ENCODE results near the gene CLIP1. TPM values are rescaled to one million over a fixed set of nuclear protein-coding genes. Genes with fewer than 3 reads are reported as not detected.

Gene CLIP1
- total and polyA plus RNA-seq, 2 of the 4 experiments (the other 2 are of a cell fraction): 38.0 to 54.8 TPM

- H2AFZ ChIP-seq (replicated peaks; ENCODE audit: low read length, poor library complexity): peak overlapping the region; percentile 33
- no peak overlapping the region for H3K4me2 ChIP-seq (ENCODE audit: low read depth, low read length)
- no peak overlapping the region for H3K14ac ChIP-seq (replicated peaks; ENCODE audit: low read depth, low read length)
- no peaks in the 10 kb centered on the region for H3K27me3 ChIP-seq (ENCODE audit: control insufficient read depth, insufficient read depth, low read length)
- POLR2A ChIA-PET (ENCODE audit: unreplicated experiment): no interaction called here
- H2BK120ac ChIP-seq (ENCODE audit: low read depth, low read length): no peak overlapping the region
- H3K9me3 ChIP-seq (ENCODE audit: control insufficient read depth, insufficient read depth, low read length): no peaks in the 10 kb centered on the region
- TF ChIP-seq ELK1 (IDR thresholded peaks at IDR 0.05; ENCODE audit: borderline replicate concordance, low read depth, low read length) (no peak), RFX5 (IDR thresholded peaks at IDR 0.05; ENCODE audit: low read depth, low read length) (no peak), FOS (IDR thresholded peaks at IDR 0.05; ENCODE audit: low read depth, low read length) (no peak), SMC3 (IDR thresholded peaks at IDR 0.05; ENCODE audit: low read depth, low read length) (no peak), MAZ (IDR thresholded peaks at IDR 0.05; ENCODE audit: borderline replicate concordance, low read depth, low read length) (no peak), BHLHE40 (IDR thresholded peaks at IDR 0.05; ENCODE audit: low read depth, low read length) (no peak), CHD1 (IDR thresholded peaks at IDR 0.05; ENCODE audit: low read depth, low read length) (no peak), CEBPB (IDR thresholded peaks at IDR 0.05; ENCODE audit: low read depth, low read length) (no peak), POLR2A (IDR thresholded peaks at IDR 0.05; ENCODE audit: low read depth, low read length) (no peak), MXI1 (IDR thresholded peaks at IDR 0.05; ENCODE audit: borderline replicate concordance, low read depth, low read length) (no peak), MAFK (IDR thresholded peaks at IDR 0.05; ENCODE audit: low read depth, low read length) (no peak), RAD21 (IDR thresholded peaks at IDR 0.05; ENCODE audit: low read length) (no peak), NFE2L2 (IDR thresholded peaks at IDR 0.05; ENCODE audit: low read depth, low read length) (no peak), USF2 (IDR thresholded peaks at IDR 0.05; ENCODE audit: low read depth, low read length) (no peak)
- TF ChIP-seq, protein P1, sequence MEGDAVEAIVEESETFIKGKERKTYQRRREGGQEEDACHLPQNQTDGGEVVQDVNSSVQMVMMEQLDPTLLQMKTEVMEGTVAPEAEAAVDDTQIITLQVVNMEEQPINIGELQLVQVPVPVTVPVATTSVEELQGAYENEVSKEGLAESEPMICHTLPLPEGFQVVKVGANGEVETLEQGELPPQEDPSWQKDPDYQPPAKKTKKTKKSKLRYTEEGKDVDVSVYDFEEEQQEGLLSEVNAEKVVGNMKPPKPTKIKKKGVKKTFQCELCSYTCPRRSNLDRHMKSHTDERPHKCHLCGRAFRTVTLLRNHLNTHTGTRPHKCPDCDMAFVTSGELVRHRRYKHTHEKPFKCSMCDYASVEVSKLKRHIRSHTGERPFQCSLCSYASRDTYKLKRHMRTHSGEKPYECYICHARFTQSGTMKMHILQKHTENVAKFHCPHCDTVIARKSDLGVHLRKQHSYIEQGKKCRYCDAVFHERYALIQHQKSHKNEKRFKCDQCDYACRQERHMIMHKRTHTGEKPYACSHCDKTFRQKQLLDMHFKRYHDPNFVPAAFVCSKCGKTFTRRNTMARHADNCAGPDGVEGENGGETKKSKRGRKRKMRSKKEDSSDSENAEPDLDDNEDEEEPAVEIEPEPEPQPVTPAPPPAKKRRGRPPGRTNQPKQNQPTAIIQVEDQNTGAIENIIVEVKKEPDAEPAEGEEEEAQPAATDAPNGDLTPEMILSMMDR (conservative IDR thresholded peaks at IDR 0.05; ENCODE audit: low read depth, low read length): no peak
- no peak overlapping the region for H2AK9ac ChIP-seq (replicated peaks; ENCODE audit: low read depth, low read length, poor library complexity)
- H3K79me1 ChIP-seq (ENCODE audit: low read depth in 1 of 2, low read length in 2 of 2): peaks cover 2 to 28% of the 10 kb centered on the region in 2 experiments
- H3K4ac ChIP-seq (ENCODE audit: low read depth, low read length): no peak overlapping the region
- no peak overlapping the region for H2BK20ac ChIP-seq (ENCODE audit: low read depth, low read length)
- CTCF ChIA-PET: interaction anchor here (0.5 to 0.6 kb wide), 3 partner anchors 12 to 71 kb away, joined by 3 to 4 read pairs (median 4); no protein-coding TSS in a partner anchor
- no peak overlapping the region for H3K56ac ChIP-seq (ENCODE audit: extremely low read depth, insufficient read depth, low read length)
- in situ Hi-C loops (cut with MboI; ENCODE audit: low sequenced_read_pairs): no loop called here
- H3K9me1 ChIP-seq (ENCODE audit: insufficient read depth, low read length): peaks cover 7% of the 10 kb centered on the region; the same call in 1 of the 2 replicates
- no peak overlapping the region for H3K18ac ChIP-seq (ENCODE audit: low read depth, low read length)
- no TSS peak for BruUV-seq (replicated peaks)
- no peak overlapping the region for H3K27ac ChIP-seq (ENCODE audit: insufficient read depth, low read length)
- H2AK5ac ChIP-seq (ENCODE audit: low read depth, low read length): no peak overlapping the region
- no peak overlapping the region for H3K23ac ChIP-seq (ENCODE audit: low read depth, low read length)
- H3K4me3 ChIP-seq (ENCODE audit: insufficient read depth, low read depth, low read length): no peak overlapping the region
- DNase-seq: no peak
- peaks cover under 1% of the 10 kb centered on the region; the same call in 1 of the 2 replicates for H3K4me1 ChIP-seq (ENCODE audit: control insufficient read depth, insufficient read depth, low read length)
- no peak overlapping the region for H2BK5ac ChIP-seq (ENCODE audit: low read depth, low read length, poor library complexity, severe bottlenecking)
- H3K9ac ChIP-seq (ENCODE audit: low read depth, low read length): no peak overlapping the region
- H4K91ac ChIP-seq (ENCODE audit: insufficient read depth, low read depth, low read length): no peak overlapping the region
- H2BK15ac ChIP-seq (ENCODE audit: low read depth, low read length): no peak overlapping the region
- H4K8ac ChIP-seq (ENCODE audit: low read depth in 2 of 2, low read length in 2 of 2): no peak overlapping the region
- 93% methylated on average over 17 of the region's 18 CpGs; no CpG with 5 or more reads in 1 of the 2 experiments for WGBS, 2 experiments (ENCODE audit: extremely low coverage in 2 of 2, insufficient read length in 1 of 2)
- H4K5ac ChIP-seq (ENCODE audit: low read depth, low read length): no peak overlapping the region
- ATAC-seq (ENCODE audit: low read depth): no peak
- peaks cover 3% of the 10 kb centered on the region; the same call in 1 of the 2 replicates for H4K20me1 ChIP-seq (ENCODE audit: insufficient read depth, low read length)
- intact Hi-C loops (cut with micrococcal nuclease): no loop called here
- dilution Hi-C loops (cut with HindIII; ENCODE audit: low sequenced_read_pairs, unreplicated experiment): no loop called here
- H3K36me3 ChIP-seq (ENCODE audit: control insufficient read depth, insufficient read depth, low read length): peaks cover 49% of the 10 kb centered on the region
These were observed 94.7 kb downstream of the CLIP1 start for GRCh38 chr12:122327494-122328385.

Measured in IMR-90 (cell line).